A673 (cell line): ENCODE data around the gene CREB3L1. TPM values are rescaled to one million over a fixed set of nuclear protein-coding genes. Genes with fewer than 3 reads are reported as not detected.

Experiments
- BruUV-seq: library from RNA; stranded (reverse); fragments of 400-500 nt; replicated peaks from 2 replicates; lab custom pipeline; 2021; lab: Mats Ljungman, UMichigan
- CTCF ChIA-PET: fragments of 300-600 bp; sonication (Branson Sonifier 250); formaldehyde crosslinking; loops from one replicate; lab custom pipeline; 2022; ENCODE audit warnings: antibody characterized with exemption; lab: Charles Lee
- POLR2A ChIA-PET: fragments of 300-600 bp; sonication (Branson Sonifier 250); formaldehyde crosslinking; loops from one replicate; lab custom pipeline; 2022; ENCODE audit warnings: antibody characterized with exemption; ENCODE audit not compliant: low non-redundant PET; lab: Charles Lee
- DNase-seq: peaks from one replicate; pipeline ENCODE4 v3.0.0-alpha.2; 2015; ENCODE audit warnings: low spot score
- H3K27ac ChIP-seq: fragments of 200-600 bp; sonication (generic); 2 replicates; pipeline ENCODE4 v1.5.1; 2016; ENCODE audit warnings: mixed run types, low read depth, mild to moderate bottlenecking, mixed read lengths, antibody characterized with exemption, low read length; ENCODE audit not compliant: poor library complexity, severe bottlenecking
- H3K27me3 ChIP-seq: fragments of 200-600 bp; sonication (generic); replicated peaks from 2 replicates; pipeline ENCODE4 v1.6.1; 2017; ENCODE audit warnings: mixed run types, low read depth, mild to moderate bottlenecking, mixed read lengths, antibody characterized with exemption, low read length; ENCODE audit not compliant: insufficient read depth, poor library complexity
- H3K36me3 ChIP-seq: fragments of 200-600 bp; sonication (generic); 2 replicates; pipeline ENCODE4 v1.6.1; 2016; ENCODE audit warnings: mixed run types, mild to moderate bottlenecking, mixed read lengths, antibody characterized with exemption, low read length; ENCODE audit not compliant: insufficient read depth, poor library complexity, severe bottlenecking
- H3K4me1 ChIP-seq: fragments of 200-600 bp; sonication (generic); 2 replicates; pipeline ENCODE4 v1.6.1; 2017; ENCODE audit warnings: mixed run types, mild to moderate bottlenecking, mixed read lengths, antibody characterized with exemption, low read length; ENCODE audit not compliant: insufficient read depth, poor library complexity, severe bottlenecking
- H3K4me3 ChIP-seq: fragments of 200-600 bp; sonication (generic); 2 replicates; pipeline ENCODE4 v1.5.1; 2016; ENCODE audit warnings: low read depth, mixed run types, mild to moderate bottlenecking, mixed read lengths, low read length; ENCODE audit not compliant: poor library complexity, severe bottlenecking
- H3K9me3 ChIP-seq: fragments of 200-600 bp; sonication (generic); 2 replicates; pipeline ENCODE4 v1.6.1; 2016; ENCODE audit warnings: mixed run types, low read depth, mild to moderate bottlenecking, mixed read lengths, antibody characterized with exemption, low read length; ENCODE audit not compliant: poor library complexity, severe bottlenecking
- CTCF ChIP-seq: fragments of 300-800, 200-600 bp; sonication (generic); conservative IDR thresholded peaks from 2 replicates; pipeline ENCODE4 v1.5.1; 2017; ENCODE audit warnings: low read depth, mild to moderate bottlenecking, antibody characterized with exemption, low read length, moderate library complexity, mixed read lengths
- EZH2 ChIP-seq: fragments of 200-600 bp; sonication (generic); IDR thresholded peaks from 2 replicates; pipeline ENCODE4 v1.6.1; 2017; ENCODE audit warnings: borderline replicate concordance, low read depth, mild to moderate bottlenecking, mixed read lengths, antibody characterized with exemption, low read length; ENCODE audit not compliant: poor library complexity, severe bottlenecking
- intact Hi-C: fragments of 100-400 bp; cut with micrococcal nuclease; formaldehyde crosslinking; loops from one replicate; pipeline ENCODE4 v1.10.0; 2022; ENCODE audit not compliant: unreplicated experiment
- total RNA-seq: library from RNA; stranded (reverse); gene quantifications from 2 replicates; pipeline ENCODE4 v1.2.3, GENCODE V29; 2021

Gene CREB3L1
- total RNA-seq, 1 experiment from 2014 or later = 3.5 TPM

- TF ChIP-seq EZH2 (no peak), CTCF (no peak)
These were observed 9.5 kb upstream of the CREB3L1 start for GRCh38 chr11:46267930-46268329.

GRCh38 chr11:46270684-46271083, 6.8 kb upstream of the CREB3L1 start:
- no peak for DNase-seq
- H3K4me1 ChIP-seq = peaks cover 12% of the 10 kb centered on the region
- intact Hi-C loops = no loop called here
- POLR2A ChIA-PET = no interaction called here
- no TSS peak for BruUV-seq
- H3K4me3 ChIP-seq = no peak overlapping the region
- no peak for TF ChIP-seq EZH2
- no peak for TF ChIP-seq CTCF
- CTCF ChIA-PET = interaction anchor here (1.5 kb wide), 1 partner anchor 44 kb away, joined by 5 read pairs; no protein-coding TSS in a partner anchor
- no peaks in the 10 kb centered on the region for H3K9me3 ChIP-seq
- no peaks in the 10 kb centered on the region for H3K36me3 ChIP-seq
- H3K27me3 ChIP-seq = no peaks in the 10 kb centered on the region
- no peak overlapping the region for H3K27ac ChIP-seq

More at GRCh38 chr11:46267930-46268329, 9.5 kb upstream of the CREB3L1 start:
- CTCF ChIA-PET = interaction anchor here (0.6 kb wide), 1 partner anchor 28 kb away, joined by 3 read pairs; no protein-coding TSS in a partner anchor
- intact Hi-C loops = no loop called here
- no peak overlapping the region for H3K27ac ChIP-seq
- no peaks in the 10 kb centered on the region for H3K36me3 ChIP-seq
- H3K27me3 ChIP-seq = no peaks in the 10 kb centered on the region
- H3K9me3 ChIP-seq = no peaks in the 10 kb centered on the region
- peaks cover 12% of the 10 kb centered on the region for H3K4me1 ChIP-seq
- no peak overlapping the region for H3K4me3 ChIP-seq
- no TSS peak for BruUV-seq
- POLR2A ChIA-PET = interaction anchor here (0.6 kb wide), 1 partner anchor 11 kb away, joined by 13 read pairs; no protein-coding TSS in a partner anchor
- DNase-seq = no peak

- TF ChIP-seq CTCF (no peak), EZH2 (no peak)
- no peak overlapping the region for H3K27ac ChIP-seq
- no peaks in the 10 kb centered on the region for H3K9me3 ChIP-seq
- intact Hi-C loops = no loop called here
- H3K4me3 ChIP-seq = no peak overlapping the region
- peaks cover 11% of the 10 kb centered on the region for H3K4me1 ChIP-seq
- ChIA-PET POLR2A (no interaction called here), CTCF (interaction anchor here (1.2 to 1.5 kb wide), 2 partner anchors 38 to 43 kb away, joined by 3 to 5 read pairs; no protein-coding TSS in a partner anchor)
- BruUV-seq = no TSS peak
- H3K36me3 ChIP-seq = no peaks in the 10 kb centered on the region
- no peak for DNase-seq
- no peaks in the 10 kb centered on the region for H3K27me3 ChIP-seq
These were observed 6.1 kb upstream of the CREB3L1 start for GRCh38 chr11:46271407-46271806.
